IPS-20b (cell line): Measurements from ENCODE around the gene DLG2.
"Not testable (repeated sequence)": the region's sequence is repeated elsewhere in the genome, so short reads cannot be mapped to it uniquely, and the experiment has no call there.

Source experiments
- H3K27ac ChIP-seq: one replicate; pipeline ENCODE4 v1.5.1; 2013; ENCODE audit warnings: low read length
- H3K27me3 ChIP-seq: 2 replicates; pipeline ENCODE4 v1.6.1; 2013; ENCODE audit warnings: mild to moderate bottlenecking, low read length, inconsistent platforms; ENCODE audit not compliant: insufficient read depth
- H3K36me3 ChIP-seq: 2 replicates; pipeline ENCODE4 v1.6.1; 2013; ENCODE audit warnings: low read depth, mild to moderate bottlenecking, inconsistent platforms, low read length, moderate library complexity; ENCODE audit not compliant: insufficient read depth
- H3K4me1 ChIP-seq: 2 replicates; pipeline ENCODE4 v1.6.1; 2013; ENCODE audit warnings: mild to moderate bottlenecking, control low read depth, inconsistent platforms, low read length, moderate library complexity; ENCODE audit not compliant: insufficient read depth
- H3K4me3 ChIP-seq: 2 replicates; pipeline ENCODE4 v1.5.1; 2013; ENCODE audit warnings: mild to moderate bottlenecking, low read length, inconsistent platforms
- H3K9ac ChIP-seq: 2 replicates; pipeline ENCODE4 v1.6.1; 2013; ENCODE audit warnings: low read depth, mild to moderate bottlenecking, inconsistent platforms, low read length, moderate library complexity
- H3K9me3 ChIP-seq: 2 replicates; pipeline ENCODE4 v1.6.1; 2013; ENCODE audit warnings: mild to moderate bottlenecking, low read depth, low read length, inconsistent platforms; ENCODE audit not compliant: insufficient read depth

DLG2 gene

DNA sequence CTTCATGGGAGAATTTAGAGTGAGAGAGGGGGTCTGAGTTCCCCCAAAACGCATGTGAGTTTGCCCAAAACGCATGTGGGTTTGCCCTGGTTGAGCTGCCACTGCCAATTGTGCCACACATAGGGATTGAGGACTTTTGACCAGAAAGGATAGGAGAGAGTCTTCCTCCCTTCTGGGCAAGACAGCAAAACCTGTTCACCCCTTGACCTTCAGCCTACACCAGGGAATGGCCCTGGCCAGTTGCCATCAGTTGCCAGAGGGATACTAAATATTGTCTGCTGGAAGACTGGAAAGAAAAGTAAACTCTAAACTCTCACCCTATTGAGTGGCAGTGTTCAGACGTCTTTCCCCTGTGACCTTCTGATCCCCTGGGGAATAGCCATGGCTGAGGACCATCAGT is 363.8 kb downstream of the DLG2 start:
- Histone ChIP-seq H3K27ac (no peak overlapping the region), H3K4me3 (no peak overlapping the region), H3K9ac (no peak overlapping the region), H3K9me3 (no peaks in the 10 kb centered on the region), H3K27me3 (no peaks in the 10 kb centered on the region), H3K36me3 (no peaks in the 10 kb centered on the region), H3K4me1 (no peaks in the 10 kb centered on the region)

DNA sequence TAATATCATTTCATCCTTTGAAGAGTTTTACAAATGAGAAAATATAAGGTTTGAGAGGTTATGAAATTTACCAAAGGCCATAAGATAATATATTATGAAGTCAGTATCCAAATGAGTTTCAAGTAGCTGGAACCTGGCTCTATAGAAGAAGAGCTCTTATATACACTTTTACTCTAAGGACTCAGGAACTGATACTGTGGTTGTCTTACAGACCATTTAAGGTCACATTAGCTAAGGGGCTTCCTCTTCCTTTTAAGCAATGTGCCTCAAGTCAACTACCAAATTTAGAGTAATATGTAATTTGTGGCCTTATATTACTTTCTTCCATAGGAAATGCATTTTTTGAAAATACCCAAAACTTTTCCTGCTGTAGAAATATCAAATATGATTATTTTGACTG is 369.3 kb downstream of the DLG2 start:
- H3K9me3 ChIP-seq: no peaks in the 10 kb centered on the region
- no peaks in the 10 kb centered on the region for H3K27me3 ChIP-seq
- no peaks in the 10 kb centered on the region for H3K4me1 ChIP-seq
- H3K9ac ChIP-seq: no peak overlapping the region
- H3K36me3 ChIP-seq: no peaks in the 10 kb centered on the region
- H3K4me3 ChIP-seq: no peak overlapping the region
- no peak overlapping the region for H3K27ac ChIP-seq

DNA sequence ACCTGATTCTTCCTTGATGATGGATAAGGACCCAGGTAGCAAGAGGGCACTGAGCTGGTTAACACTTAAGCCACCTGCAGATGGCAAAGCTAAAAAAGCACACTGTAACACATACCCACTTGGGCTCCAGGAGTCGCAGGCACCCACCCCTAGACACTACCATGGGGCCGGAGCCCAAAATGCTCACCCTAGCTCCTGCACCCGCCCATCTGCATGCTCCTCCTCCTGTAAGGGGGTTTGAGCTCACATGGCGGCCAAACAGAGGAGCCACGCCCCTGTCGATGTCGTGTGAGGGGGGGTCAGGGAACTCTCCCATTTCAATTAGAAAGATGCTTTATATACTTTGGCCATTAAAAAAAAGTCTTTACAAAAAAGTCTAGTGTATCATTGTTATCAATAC is 370.7 kb downstream of the DLG2 start:
- Histone ChIP-seq H3K27ac (no peak overlapping the region), H3K4me1 (no peaks in the 10 kb centered on the region), H3K9ac (no peak overlapping the region), H3K27me3 (no peaks in the 10 kb centered on the region), H3K9me3 (no peaks in the 10 kb centered on the region), H3K36me3 (no peaks in the 10 kb centered on the region), H3K4me3 (no peak overlapping the region)

DNA sequence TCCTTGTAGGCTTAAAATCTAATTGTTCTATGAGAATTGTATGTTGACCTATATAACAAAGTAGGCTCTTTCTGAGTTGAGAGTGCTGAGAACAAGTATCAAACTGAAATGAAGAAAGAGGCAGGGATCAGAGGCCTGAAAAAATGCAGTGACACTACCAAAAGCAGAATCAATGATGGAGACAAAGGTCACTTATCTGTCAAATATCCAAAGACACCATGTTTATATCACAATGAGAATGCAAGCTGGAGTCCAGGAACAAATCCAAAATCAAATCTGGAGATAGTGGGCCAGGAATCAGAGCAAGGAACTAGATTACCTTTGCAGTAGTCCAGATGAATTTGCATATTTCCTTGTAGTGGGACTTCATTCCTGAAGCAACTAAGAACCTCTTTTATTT is 377.7 kb downstream of the DLG2 start:
- no peaks in the 10 kb centered on the region for H3K36me3 ChIP-seq
- no peaks in the 10 kb centered on the region for H3K9me3 ChIP-seq
- no peaks in the 10 kb centered on the region for H3K4me1 ChIP-seq
- H3K9ac ChIP-seq: no peak overlapping the region
- H3K27me3 ChIP-seq: no peaks in the 10 kb centered on the region
- no peak overlapping the region for H3K4me3 ChIP-seq
- H3K27ac ChIP-seq: no peak overlapping the region

DNA sequence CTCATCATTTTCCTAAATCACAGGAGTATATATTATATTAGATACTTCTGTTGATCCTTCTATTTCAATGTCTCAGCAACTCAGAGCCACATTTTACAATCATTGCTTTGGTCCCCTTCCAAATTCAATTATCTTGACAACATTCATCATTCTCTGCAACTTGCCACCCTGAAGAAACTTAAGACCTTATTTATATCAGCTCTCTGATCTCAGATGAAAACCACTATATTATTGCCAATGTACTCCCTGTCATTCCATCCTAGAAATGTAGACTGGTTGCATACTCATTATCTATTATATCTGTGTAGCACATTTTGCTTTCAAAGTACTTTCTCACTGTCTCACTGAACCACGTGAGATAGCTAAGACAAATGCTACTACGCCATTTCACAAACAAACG is 379.3 kb downstream of the DLG2 start:
- no peaks in the 10 kb centered on the region for H3K4me1 ChIP-seq
- H3K9ac ChIP-seq: no peak overlapping the region
- H3K36me3 ChIP-seq: no peaks in the 10 kb centered on the region
- no peak overlapping the region for H3K4me3 ChIP-seq
- no peaks in the 10 kb centered on the region for H3K9me3 ChIP-seq
- no peaks in the 10 kb centered on the region for H3K27me3 ChIP-seq
- no peak overlapping the region for H3K27ac ChIP-seq

DNA sequence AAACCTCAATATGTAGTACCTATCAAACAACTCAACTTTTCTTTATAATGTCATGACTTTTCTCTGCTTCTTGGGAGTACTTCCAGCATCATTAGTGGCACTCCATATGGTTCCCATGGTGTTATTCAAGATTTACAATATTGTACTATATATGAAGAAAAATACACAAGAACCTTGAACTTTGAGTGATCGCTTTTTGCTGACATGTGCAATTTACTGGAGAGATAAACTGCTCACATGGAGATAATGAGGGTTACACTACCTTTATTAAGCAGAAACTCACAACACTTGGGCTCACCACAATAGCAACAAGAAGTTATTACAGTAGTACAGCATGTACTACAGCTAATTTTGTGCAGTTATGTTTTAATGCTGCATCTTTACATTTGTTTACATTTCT is 388.2 kb downstream of the DLG2 start:
- Histone ChIP-seq H3K9ac (no peak overlapping the region), H3K9me3 (no peaks in the 10 kb centered on the region)

DNA sequence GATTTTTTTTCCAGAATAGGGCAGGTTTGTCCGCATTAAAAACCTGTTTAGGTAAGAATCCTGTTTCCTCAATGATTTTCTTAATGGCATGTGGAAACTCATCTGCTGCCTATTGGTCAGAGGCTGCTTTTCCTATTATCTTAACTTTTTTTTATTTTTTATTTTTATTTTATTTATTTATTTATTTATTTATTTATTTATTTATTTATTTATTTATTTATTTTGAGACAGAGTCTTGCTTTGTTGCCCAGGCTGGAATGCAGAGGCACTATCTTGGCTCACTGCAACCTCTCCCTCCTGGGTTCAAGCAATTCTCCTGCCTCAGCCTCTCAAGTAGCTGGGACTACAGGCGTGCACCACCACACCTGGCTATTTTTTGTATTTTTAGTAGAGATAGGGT is 389.1 kb downstream of the DLG2 start:
- not testable (repeated sequence) for H3K27me3 ChIP-seq, H3K4me1 ChIP-seq, H3K27ac ChIP-seq, H3K4me3 ChIP-seq, H3K9me3 ChIP-seq, H3K9ac ChIP-seq, H3K36me3 ChIP-seq

More for the DNA sequence above, 388.2 kb downstream of the DLG2 start:
- Histone ChIP-seq H3K27ac (no peak overlapping the region), H3K27me3 (no peaks in the 10 kb centered on the region), H3K4me1 (peaks cover 5% of the 10 kb centered on the region; the same call in 1 of the 2 replicates), H3K4me3 (no peak overlapping the region), H3K36me3 (no peaks in the 10 kb centered on the region)

DNA sequence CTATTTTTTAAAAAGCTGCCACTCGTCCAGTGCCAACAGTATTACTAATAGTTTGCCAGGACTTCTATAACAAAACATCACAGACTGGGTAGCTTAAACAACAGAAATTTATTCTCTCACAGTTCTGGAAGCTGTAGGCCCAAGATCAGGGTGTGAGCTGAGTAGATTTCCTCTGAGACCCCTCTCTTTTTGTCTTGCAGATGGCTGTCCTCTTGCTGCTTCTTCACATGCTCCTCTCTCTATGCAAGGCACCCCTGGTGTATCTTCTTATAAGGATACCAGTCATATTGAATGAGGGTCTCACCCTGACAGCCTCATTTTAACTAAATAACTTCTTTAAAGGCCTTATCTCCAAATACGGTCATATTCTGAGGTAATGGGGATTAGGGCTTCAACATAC is 390.9 kb downstream of the DLG2 start:
- Histone ChIP-seq H3K4me3 (no peak overlapping the region), H3K27me3 (no peaks in the 10 kb centered on the region), H3K4me1 (peaks cover 5% of the 10 kb centered on the region; the same call in 1 of the 2 replicates), H3K9me3 (no peaks in the 10 kb centered on the region), H3K27ac (no peak overlapping the region), H3K36me3 (no peaks in the 10 kb centered on the region), H3K9ac (no peak overlapping the region)

DNA sequence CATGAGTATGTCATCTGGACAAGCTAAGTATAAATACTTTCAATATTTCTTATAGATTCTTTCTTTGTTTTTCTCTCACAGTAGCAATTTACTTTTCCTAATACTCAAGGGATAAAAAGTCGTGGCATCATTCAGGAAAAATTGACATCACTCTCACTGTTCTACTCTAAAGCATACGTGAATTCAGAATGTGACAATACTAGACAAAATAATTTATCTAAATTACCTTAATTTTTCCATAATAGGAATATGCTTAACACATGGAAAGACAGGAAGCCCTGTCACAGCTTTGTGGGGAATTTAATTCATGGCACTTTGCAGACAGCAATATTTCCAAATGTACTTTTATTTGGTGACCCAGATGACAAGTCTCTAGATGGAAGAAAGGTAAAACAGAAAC is 394.6 kb downstream of the DLG2 start:
- Histone ChIP-seq H3K9me3 (peaks cover 5% of the 10 kb centered on the region; the same call in 1 of the 2 replicates), H3K9ac (no peak overlapping the region), H3K4me3 (no peak overlapping the region), H3K36me3 (no peaks in the 10 kb centered on the region; the same call in 1 of the 2 replicates), H3K27me3 (no peaks in the 10 kb centered on the region), H3K4me1 (peaks cover 5% of the 10 kb centered on the region; the same call in 1 of the 2 replicates), H3K27ac (no peak overlapping the region)

DNA sequence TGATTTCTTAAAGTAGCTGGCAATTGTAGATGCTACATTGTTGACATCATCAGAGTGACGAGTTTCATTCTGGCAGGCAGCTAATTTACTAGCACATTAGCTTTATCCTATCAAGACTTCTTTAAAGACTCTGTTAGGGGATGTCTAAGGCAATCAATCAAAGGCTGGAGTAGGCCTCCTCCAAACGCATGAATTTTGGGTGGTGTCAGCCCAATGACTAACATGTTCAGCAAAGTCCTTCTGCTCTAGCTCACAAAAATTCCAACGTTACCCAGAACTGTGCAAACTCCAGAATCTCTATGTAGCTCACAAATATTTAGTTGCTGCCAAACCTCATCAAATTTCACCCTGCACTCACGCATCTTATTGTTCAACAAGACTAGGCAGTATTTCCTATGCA is 395.6 kb downstream of the DLG2 start:
- Histone ChIP-seq H3K9me3 (peaks cover 5% of the 10 kb centered on the region; the same call in 1 of the 2 replicates), H3K27ac (no peak overlapping the region), H3K4me1 (peaks cover 5% of the 10 kb centered on the region; the same call in 1 of the 2 replicates), H3K36me3 (no peaks in the 10 kb centered on the region; the same call in 1 of the 2 replicates), H3K4me3 (no peak overlapping the region), H3K9ac (no peak overlapping the region), H3K27me3 (no peaks in the 10 kb centered on the region)

DNA sequence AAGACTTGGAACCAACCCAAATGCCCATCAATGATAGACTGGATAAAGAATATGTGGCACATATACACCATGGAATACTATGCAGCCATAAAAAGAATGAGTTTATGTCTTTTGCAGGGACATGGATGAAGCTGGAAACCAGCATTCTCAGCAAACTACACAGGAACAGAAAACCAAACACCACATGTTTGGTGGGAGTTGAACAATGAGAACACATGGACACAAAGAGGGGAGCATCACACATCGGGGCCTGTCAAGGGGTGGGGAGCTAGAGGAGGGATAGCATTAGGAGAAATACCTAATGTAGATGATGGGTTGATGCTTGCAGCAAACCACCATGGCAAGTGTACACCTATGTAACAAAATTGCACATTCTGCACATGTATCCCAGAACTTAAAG is 397.4 kb downstream of the DLG2 start:
- H3K9me3 ChIP-seq, H3K36me3 ChIP-seq, H3K4me1 ChIP-seq, H3K27me3 ChIP-seq, H3K9ac ChIP-seq, H3K27ac ChIP-seq, H3K4me3 ChIP-seq: not testable (repeated sequence)

DNA sequence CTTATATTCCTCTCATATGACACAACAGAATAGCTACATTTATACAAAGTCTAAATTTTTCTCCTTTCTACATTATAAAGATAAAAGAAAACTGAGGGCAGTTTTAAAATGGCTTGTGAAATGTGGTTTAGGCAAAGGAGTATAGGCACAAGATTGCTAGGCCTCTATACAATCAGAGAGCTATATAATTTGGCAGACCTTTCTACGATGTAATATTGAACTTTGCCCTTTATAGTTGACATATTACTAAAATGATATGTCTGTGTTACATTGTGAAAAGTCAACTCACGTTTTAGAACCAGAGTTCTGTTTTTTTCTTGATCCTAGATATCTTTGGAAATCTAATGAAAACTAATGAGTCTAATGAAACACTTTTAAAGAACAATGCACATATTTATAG is 430.2 kb downstream of the DLG2 start:
- H3K4me3 ChIP-seq: no peak overlapping the region
- no peaks in the 10 kb centered on the region for H3K4me1 ChIP-seq
- H3K27ac ChIP-seq: no peak overlapping the region
- no peaks in the 10 kb centered on the region for H3K9me3 ChIP-seq
- no peak overlapping the region for H3K9ac ChIP-seq
- no peaks in the 10 kb centered on the region for H3K27me3 ChIP-seq
- H3K36me3 ChIP-seq: no peaks in the 10 kb centered on the region

DNA sequence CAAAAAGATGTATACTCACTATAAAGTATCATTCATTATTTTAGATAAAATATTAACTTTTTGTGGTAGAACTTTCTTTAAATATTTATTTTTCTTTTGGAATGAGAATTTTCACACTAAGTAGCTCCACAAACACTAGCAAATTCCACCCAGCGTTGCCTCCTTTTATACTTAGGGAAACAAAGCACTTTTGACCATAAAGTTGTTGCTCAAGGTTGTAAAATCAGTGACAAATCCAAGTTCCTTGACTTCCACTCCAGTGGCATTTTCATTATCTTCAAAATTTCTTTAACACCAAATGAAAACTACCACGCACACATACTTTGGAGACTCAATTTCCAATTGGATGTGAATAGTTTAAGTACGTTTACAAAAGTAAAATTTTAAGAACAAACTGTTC is 431.2 kb downstream of the DLG2 start:
- Histone ChIP-seq H3K4me1 (no peaks in the 10 kb centered on the region), H3K9me3 (no peaks in the 10 kb centered on the region), H3K4me3 (no peak overlapping the region), H3K9ac (no peak overlapping the region), H3K27ac (no peak overlapping the region), H3K36me3 (no peaks in the 10 kb centered on the region), H3K27me3 (no peaks in the 10 kb centered on the region)
